Left lung (tissue), 10 donors: ENCODE measurements around the gene ASPHD2. TPM values are rescaled to one million over a fixed set of nuclear protein-coding genes. Genes with fewer than 3 reads are reported as not detected.
"Not testable (repeated sequence)": the region's sequence is repeated elsewhere in the genome, so short reads cannot be mapped to it uniquely, and the experiment has no call there.

Source experiments
- ATAC-seq: fragments of 200-7000 bp; cut with Tn5 transposase; one replicate; pipeline ENCODE4 v1.9.1; 2020; ENCODE audit warnings: moderate library complexity
- DNase-seq, 4 donors: peaks; one replicate each; pipeline ENCODE4 v3.0.0-alpha.2; 2013 to 2020
- H3K27ac ChIP-seq, 2 donors: fragments of 200-600 bp; sonication (generic) in 1 of 2; one replicate each; pipeline versions ENCODE4 v1.5.0 to v1.8.0; 2020 to 2021
- H3K27me3 ChIP-seq, 2 donors: fragments of 200-600 bp; sonication (generic) in 1 of 2; one replicate each; pipeline versions ENCODE4 v1.5.0 to v1.8.0; 2020 to 2021
- H3K36me3 ChIP-seq, 2 donors: fragments of 200-600 bp; sonication (generic) in 1 of 2; one replicate each; pipeline versions ENCODE4 v1.5.0 to v1.8.0; 2020 to 2021
- H3K4me1 ChIP-seq, 2 donors: fragments of 200-600 bp; one replicate each; pipeline ENCODE4 v1.8.0; 2021
- H3K4me3 ChIP-seq, 2 donors: fragments of 200-600 bp; sonication (generic) in 1 of 2; one replicate each; pipeline versions ENCODE4 v1.5.0 to v1.8.0; 2020 to 2021; ENCODE audit warnings: mild to moderate bottlenecking in 1 of 2
- H3K9me3 ChIP-seq, 2 donors: fragments of 200-600 bp; sonication (generic) in 1 of 2; one replicate each; pipeline versions ENCODE4 v1.5.0 to v1.8.0; 2020 to 2021
- CTCF ChIP-seq, 2 donors: fragments of 200-600 bp; sonication (generic) in 1 of 2; IDR thresholded peaks; one replicate each; pipeline versions ENCODE4 v1.5.0 to v1.8.0; 2021; ENCODE audit warnings: antibody characterized with exemption in 2 of 2
- intact Hi-C, 2 donors: fragments of 100-400 bp; cut with DNase I; formaldehyde crosslinking; loops; one replicate each; pipeline versions ENCODE4 v1.11.2 to v1.14.2; 2022
- polyA plus RNA-seq, 6 donors: library from polyadenylated mRNA; unstranded; fragments of 120-200 nt; gene quantifications; one replicate each; pipeline ENCODE4 v1.2.1, GENCODE V29; 2013; ENCODE audit not compliant: insufficient read length in 6 of 6
- total RNA-seq, 2 donors: library from RNA; stranded (reverse); fragmentation: NEBNext Ultra II Directional; extraction: Animal tissue kit (Norgen Biotek cat#: 25700); gene quantifications; one replicate each; pipeline ENCODE4 v1.2.1, GENCODE V29; 2021
- donor health status: DM: no; HTN: yes; CAD: no.
- donor health status: DM: no; HTN: no; CAD: no.

The ASPHD2 gene
- total and polyA plus RNA-seq, 8 donors, result 0.38 to 2.1 (median 0.60) TPM

DNA sequence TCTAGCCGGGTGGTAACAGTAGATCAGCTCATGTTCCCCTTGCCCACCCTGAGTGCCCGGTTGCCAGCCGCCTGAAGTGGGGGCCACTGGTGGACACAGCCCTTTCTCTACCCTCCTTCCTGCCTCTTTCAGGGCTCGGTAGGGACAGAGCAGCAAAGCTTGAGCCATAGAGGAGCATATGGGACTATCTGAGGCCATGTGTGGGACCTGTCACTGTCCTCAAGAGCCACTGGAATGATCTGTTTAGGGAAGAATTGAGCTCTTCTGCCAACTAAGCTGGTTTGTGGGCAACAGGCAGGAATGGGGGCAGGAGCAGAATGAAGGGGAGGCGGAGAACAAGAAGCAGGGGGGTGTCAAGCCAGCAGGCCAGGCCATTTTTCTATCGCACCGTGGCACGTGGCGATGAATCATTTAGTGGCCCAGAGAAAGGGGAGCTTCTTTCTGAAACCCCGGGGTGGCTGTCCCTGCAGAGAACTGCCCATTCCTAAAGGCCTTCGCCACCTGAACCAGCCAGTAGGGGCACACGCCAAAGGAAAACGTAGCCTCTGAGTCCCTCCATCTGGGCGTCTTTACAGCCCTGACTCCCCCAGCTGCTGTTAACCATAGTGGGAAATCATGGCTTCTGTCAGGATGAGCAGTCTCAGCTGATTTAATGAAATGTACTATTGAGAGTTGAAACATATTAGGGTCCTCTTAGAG is 8.8 kb downstream of the ASPHD2 start:
- Histone ChIP-seq H3K36me3 (peaks cover 0 to 9% of the 10 kb centered on the region in 2 donors), H3K27me3 (no peaks in the 10 kb centered on the region), H3K9me3 (no peaks in the 10 kb centered on the region), H3K4me1 (peaks cover 0 to 5% of the 10 kb centered on the region in 2 donors), H3K4me3 (no peak overlapping the region), H3K27ac (no peak overlapping the region)
- TF ChIP-seq CTCF (IDR thresholded peaks at IDR 0.05), result no peak
- DNase-seq, result no peak
- intact Hi-C loops, result no loop called here
- ATAC-seq, result no peak

GRCh38 chr22:26438776-26439175 is 9.7 kb downstream of the ASPHD2 start:
- H3K27me3 ChIP-seq, H3K4me1 ChIP-seq, H3K36me3 ChIP-seq, intact Hi-C loops, H3K4me3 ChIP-seq, ATAC-seq, H3K27ac ChIP-seq, DNase-seq, H3K9me3 ChIP-seq: not testable (repeated sequence)

DNA sequence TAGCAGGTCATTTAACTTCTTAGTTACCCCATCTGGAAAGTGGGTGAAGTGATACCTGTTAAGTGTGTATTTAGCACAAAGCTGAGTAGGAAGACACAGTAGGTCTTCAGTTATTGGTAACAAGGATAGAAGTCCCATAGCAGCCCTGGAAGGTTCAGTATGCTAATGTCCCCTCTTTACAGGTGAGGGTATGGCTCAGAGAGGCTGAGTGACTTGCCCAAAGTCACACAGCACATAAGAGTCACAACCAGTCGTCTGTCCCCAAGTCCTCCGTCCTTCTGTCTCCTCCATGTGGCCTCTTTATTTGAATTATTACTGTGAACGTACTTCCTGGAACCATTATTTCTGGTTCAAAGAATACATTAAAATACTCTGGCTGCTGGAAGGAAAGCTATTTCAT is 10.5 kb downstream of the ASPHD2 start:
- DNase-seq (no peak), ATAC-seq (no peak)
- no peak overlapping the region for H3K4me3 ChIP-seq
- no peaks in the 10 kb centered on the region for H3K36me3 ChIP-seq
- H3K27me3 ChIP-seq, result no peaks in the 10 kb centered on the region
- no peak overlapping the region for H3K27ac ChIP-seq
- intact Hi-C loops, result no loop called here
- no peaks in the 10 kb centered on the region for H3K9me3 ChIP-seq
- no peak for TF ChIP-seq CTCF (IDR thresholded peaks at IDR 0.05)
- H3K4me1 ChIP-seq, result peaks cover 0 to 5% of the 10 kb centered on the region in 2 donors

- H3K36me3 ChIP-seq, result no peaks in the 10 kb centered on the region
- DNase-seq (no peak), ATAC-seq (no peak)
- intact Hi-C loops, result no loop called here
- H3K9me3 ChIP-seq, result no peaks in the 10 kb centered on the region
- no peak overlapping the region for H3K27ac ChIP-seq
- H3K4me3 ChIP-seq, result no peak overlapping the region
- TF ChIP-seq CTCF (IDR thresholded peaks at IDR 0.05), result no peak
- no peaks in the 10 kb centered on the region for H3K4me1 ChIP-seq
- no peaks in the 10 kb centered on the region for H3K27me3 ChIP-seq
Observed at GRCh38 chr22:26442086-26442756, 13.2 kb downstream of the ASPHD2 start.

DNA sequence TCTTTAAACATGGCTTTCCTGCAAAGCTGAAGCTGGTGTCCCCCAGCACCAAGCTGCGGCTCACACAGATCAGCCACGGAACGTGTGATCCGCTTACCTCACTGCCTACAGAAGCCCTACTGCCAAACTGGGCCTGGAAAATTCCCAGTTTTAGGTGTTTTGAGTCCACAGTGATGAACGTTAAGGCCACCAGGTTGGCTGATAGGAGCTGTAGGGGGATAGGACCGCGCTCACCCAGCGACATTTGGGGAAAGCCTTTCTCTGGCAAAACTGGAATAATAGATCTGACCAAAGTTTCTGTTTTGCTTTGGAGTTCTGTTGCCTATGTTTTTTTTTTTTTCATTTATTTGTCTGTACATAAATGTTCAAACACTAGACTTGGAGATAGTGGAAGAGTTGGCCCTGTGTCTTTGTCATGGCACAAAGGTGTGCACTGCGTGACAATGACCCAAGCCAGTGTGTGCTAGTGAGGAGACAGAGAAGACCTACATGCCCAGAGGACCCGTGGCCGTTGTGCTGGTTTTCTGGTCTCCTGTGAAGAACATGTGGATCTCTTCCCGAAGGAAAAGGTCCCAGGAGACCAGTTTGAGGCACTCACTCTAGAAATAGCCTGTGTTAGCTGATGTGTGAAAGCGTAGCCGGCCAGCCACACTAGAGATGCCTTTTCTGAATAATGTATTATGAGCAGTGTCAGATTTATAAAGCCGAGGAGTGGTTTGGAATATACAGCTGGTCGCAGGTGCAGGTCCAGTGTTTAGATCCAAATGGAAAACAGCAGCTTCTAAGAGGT is 15.0 kb downstream of the ASPHD2 start:
- no peaks in the 10 kb centered on the region for H3K27me3 ChIP-seq
- ATAC-seq (no peak), DNase-seq (no peak)
- no peaks in the 10 kb centered on the region for H3K4me1 ChIP-seq
- no peak overlapping the region for H3K27ac ChIP-seq
- TF ChIP-seq CTCF (IDR thresholded peaks at IDR 0.05), result no peak
- no peak overlapping the region for H3K4me3 ChIP-seq
- no peaks in the 10 kb centered on the region for H3K9me3 ChIP-seq
- intact Hi-C loops, result no loop called here
- no peaks in the 10 kb centered on the region for H3K36me3 ChIP-seq
